Lower lobe of right lung (tissue), 2 donors: ENCODE data around the gene TRIM26. TPM values are rescaled to one million over a fixed set of nuclear protein-coding genes. Genes with fewer than 3 reads are reported as not detected.

Experiments
- ATAC-seq, 2 donors: fragments of 200-7000 bp; cut with Tn5 transposase; one replicate each; pipeline ENCODE4 v1.9.1; 2020 to 2022; ENCODE audit warnings: mild to moderate bottlenecking in 2 of 2, moderate library complexity in 2 of 2
- DNase-seq: peaks from one replicate; pipeline ENCODE4 v3.0.0-alpha.2; 2020
- H3K27ac ChIP-seq: fragments of 200-600 bp; one replicate; pipeline ENCODE4 v1.8.0; 2022
- H3K27me3 ChIP-seq: fragments of 200-600 bp; one replicate; pipeline ENCODE4 v1.8.0; 2022; ENCODE audit warnings: low read depth
- H3K36me3 ChIP-seq: fragments of 200-600 bp; one replicate; pipeline ENCODE4 v1.8.0; 2022; ENCODE audit warnings: mild to moderate bottlenecking
- H3K4me1 ChIP-seq: fragments of 200-600 bp; one replicate; pipeline ENCODE4 v1.8.0; 2022
- H3K4me3 ChIP-seq: fragments of 200-600 bp; one replicate; pipeline ENCODE4 v1.8.0; 2022; ENCODE audit warnings: mild to moderate bottlenecking
- H3K9me3 ChIP-seq: fragments of 200-600 bp; one replicate; pipeline ENCODE4 v1.8.0; 2022
- intact Hi-C: fragments of 100-400 bp; cut with DNase I; formaldehyde crosslinking; loops from one replicate; pipeline ENCODE4 v1.11.0; 2022
- total RNA-seq: library from RNA; stranded (reverse); fragmentation: NEBNext Ultra II Directional; extraction: Animal tissue kit (Norgen Biotek cat#: 25700); gene quantifications from one replicate; pipeline ENCODE4 v1.2.1, GENCODE V29; 2021
- TF ChIP-seq, protein P1 (sequence below): fragments of 200-600 bp; IDR thresholded peaks from one replicate; pipeline ENCODE4 v1.8.0; 2022; ENCODE audit warnings: antibody characterized with exemption, mild to moderate bottlenecking
- donor health status: DM: no; HTN: yes; CAD: no; lungs with severe emphysema.

TRIM26 gene
- total RNA-seq, 1 donor from 2014 or later = 46.0 TPM

DNA sequence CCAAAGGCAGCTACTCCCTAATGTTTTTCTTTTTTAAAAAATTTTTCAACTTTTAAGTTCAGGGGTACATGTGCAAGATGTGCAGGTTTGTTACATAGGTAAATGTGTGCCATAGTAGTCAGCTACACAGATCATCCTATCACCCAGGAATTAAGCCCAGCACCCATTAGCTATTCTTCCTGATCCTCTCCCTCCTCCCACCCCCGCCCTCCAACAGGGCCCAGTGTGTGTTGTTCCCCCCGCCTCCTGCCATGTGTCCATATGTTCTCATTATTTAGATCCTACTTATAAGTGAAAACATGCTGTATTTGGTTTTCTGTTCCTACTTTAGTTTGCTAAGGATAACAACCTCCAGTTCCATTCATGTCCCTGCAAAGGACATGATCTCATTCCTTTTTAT is 37.4 kb downstream of the TRIM26 start:
- intact Hi-C loops = no loop called here
- TF ChIP-seq, protein P1, sequence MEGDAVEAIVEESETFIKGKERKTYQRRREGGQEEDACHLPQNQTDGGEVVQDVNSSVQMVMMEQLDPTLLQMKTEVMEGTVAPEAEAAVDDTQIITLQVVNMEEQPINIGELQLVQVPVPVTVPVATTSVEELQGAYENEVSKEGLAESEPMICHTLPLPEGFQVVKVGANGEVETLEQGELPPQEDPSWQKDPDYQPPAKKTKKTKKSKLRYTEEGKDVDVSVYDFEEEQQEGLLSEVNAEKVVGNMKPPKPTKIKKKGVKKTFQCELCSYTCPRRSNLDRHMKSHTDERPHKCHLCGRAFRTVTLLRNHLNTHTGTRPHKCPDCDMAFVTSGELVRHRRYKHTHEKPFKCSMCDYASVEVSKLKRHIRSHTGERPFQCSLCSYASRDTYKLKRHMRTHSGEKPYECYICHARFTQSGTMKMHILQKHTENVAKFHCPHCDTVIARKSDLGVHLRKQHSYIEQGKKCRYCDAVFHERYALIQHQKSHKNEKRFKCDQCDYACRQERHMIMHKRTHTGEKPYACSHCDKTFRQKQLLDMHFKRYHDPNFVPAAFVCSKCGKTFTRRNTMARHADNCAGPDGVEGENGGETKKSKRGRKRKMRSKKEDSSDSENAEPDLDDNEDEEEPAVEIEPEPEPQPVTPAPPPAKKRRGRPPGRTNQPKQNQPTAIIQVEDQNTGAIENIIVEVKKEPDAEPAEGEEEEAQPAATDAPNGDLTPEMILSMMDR = no peak
- no peak for ATAC-seq

DNA sequence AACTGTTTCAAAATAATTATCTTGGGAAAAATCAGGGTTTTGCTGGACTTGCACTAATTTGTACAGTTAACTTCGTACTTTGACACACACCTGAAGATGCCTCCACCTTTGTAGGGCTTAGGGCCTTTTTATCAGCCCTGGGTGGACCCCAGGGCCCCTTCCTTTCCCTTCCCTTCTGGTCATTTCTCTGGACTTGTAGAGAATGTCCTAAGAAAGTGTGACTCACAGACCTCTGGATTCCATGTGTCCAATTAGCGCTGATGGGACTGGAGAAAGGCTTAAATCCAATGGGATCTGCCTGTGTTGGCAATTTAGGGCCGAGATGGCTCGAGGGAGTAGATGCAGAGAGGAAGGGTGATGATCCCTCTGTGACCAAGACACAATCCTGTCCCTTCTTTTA is 40.5 kb downstream of the TRIM26 start:
- ATAC-seq (no peak), DNase-seq (no peak)
- H3K27me3 ChIP-seq = peaks cover 25% of the 10 kb centered on the region
- no peak overlapping the region for H3K4me3 ChIP-seq
- peaks cover 8% of the 10 kb centered on the region for H3K4me1 ChIP-seq
- intact Hi-C loops = no loop called here
- H3K9me3 ChIP-seq = no peaks in the 10 kb centered on the region
- no peaks in the 10 kb centered on the region for H3K36me3 ChIP-seq
- TF ChIP-seq, protein P1 = no peak
- no peak overlapping the region for H3K27ac ChIP-seq

More for the DNA sequence above, 37.4 kb downstream of the TRIM26 start:
- DNase-seq = no peak
- peaks cover 8% of the 10 kb centered on the region for H3K4me1 ChIP-seq
- H3K4me3 ChIP-seq = no peak overlapping the region
- no peak overlapping the region for H3K27ac ChIP-seq
- peaks cover 18% of the 10 kb centered on the region for H3K27me3 ChIP-seq
- no peaks in the 10 kb centered on the region for H3K36me3 ChIP-seq
- H3K9me3 ChIP-seq = no peaks in the 10 kb centered on the region

DNA sequence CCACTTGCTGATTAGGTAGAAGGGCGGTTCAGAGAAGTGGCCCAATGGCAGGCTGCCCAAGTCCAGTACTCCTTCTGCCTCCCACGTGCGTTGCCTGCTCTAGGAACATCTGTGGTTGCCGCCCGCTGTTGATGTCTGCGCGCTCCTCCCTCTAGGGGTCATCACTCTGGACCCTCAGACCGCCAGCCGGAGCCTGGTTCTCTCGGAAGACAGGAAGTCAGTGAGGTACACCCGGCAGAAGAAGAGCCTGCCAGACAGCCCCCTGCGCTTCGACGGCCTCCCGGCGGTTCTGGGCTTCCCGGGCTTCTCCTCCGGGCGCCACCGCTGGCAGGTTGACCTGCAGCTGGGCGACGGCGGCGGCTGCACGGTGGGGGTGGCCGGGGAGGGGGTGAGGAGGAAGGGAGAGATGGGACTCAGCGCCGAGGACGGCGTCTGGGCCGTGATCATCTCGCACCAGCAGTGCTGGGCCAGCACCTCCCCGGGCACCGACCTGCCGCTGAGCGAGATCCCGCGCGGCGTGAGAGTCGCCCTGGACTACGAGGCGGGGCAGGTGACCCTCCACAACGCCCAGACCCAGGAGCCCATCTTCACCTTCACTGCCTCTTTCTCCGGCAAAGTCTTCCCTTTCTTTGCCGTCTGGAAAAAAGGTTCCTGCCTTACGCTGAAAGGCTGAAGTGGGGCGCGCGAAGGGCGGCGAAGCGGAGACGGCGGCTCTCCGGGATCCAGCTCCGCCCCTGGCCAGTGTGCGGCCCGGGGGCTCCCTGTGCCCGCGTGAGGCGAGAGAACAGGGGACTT is 41.3 kb downstream of the TRIM26 start:
- peak; percentile 58 to 73 for ATAC-seq
- Histone ChIP-seq H3K27me3 (peaks cover 25% of the 10 kb centered on the region), H3K9me3 (no peaks in the 10 kb centered on the region), H3K4me3 (no peak overlapping the region), H3K36me3 (no peaks in the 10 kb centered on the region), H3K27ac (no peak overlapping the region), H3K4me1 (peaks cover 8% of the 10 kb centered on the region)
- peak; percentile 65 for DNase-seq
- intact Hi-C loops = no loop called here
- TF ChIP-seq, protein P1 = no peak

DNA sequence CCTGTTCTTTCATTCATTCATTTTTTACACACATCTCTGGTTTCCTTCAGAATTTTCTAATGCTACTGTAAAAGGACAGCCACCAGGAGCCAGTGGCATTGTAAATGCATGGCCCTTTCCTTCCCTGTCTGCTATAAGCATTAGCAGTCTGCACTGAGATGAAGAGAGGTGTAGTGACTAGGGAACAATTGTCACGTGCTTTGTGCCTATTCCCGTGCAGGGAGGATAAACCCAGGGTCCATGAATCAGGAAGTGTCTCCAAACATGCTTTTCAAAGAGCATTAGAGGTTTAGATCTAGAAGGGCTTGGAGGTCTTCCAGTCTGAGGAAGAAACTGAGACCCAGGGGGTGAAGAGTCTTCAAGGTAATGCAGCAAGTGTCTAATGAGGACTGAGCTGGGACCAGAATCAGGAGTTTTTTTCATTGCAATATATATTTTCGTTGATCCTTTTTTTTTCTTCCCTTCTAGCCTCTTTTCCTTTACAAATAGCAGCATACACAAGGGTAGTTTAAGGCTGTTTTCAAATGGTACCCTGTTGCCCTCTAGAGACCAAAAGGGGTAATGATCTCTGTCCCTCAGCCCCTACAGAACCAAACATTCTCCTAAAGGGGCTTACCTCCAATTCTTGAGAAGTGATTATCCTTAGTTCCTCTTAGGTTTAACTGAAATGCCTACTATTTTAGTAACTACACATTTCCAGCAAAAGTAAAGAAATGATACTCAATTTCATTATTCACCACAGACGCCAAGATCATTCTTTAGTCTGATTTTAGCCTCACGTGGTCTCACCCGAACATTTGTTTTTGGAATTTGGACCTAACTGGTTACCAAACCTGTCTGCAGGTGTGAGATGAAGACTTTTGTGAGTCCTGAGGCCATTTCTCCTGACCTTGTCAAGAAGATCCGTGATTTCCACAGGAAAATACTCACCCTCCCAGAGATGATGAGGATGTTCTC is 43.3 kb downstream of the TRIM26 start:
- H3K36me3 ChIP-seq = no peaks in the 10 kb centered on the region
- H3K9me3 ChIP-seq = no peaks in the 10 kb centered on the region
- no peak overlapping the region for H3K4me3 ChIP-seq
- DNase-seq (no peak), ATAC-seq (peak; percentile 78 to 84)
- intact Hi-C loops = no loop called here
- TF ChIP-seq, protein P1 = peak; percentile 76
- no peak overlapping the region for H3K27ac ChIP-seq
- peaks cover 8% of the 10 kb centered on the region for H3K4me1 ChIP-seq
- H3K27me3 ChIP-seq = peaks cover 25% of the 10 kb centered on the region

DNA sequence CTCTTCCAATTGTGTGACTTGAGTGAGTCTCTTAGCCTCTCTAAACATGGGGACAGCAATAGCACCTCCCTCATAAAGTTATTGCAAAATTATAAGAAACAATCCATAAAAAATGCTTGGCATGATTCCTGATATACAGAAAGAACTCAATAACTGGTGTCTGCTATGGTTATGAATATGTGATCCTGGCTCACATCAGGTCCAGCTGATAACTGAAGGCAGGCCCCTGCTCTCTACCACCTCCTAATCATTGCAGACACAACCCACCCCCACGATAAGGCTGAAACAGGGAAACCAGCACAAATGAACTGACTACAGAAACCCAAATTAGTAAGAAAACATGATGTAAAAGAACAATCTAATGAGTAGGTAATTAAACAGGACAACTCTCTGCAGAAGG is 44.5 kb downstream of the TRIM26 start:
- H3K4me1 ChIP-seq = peaks cover 8% of the 10 kb centered on the region
- TF ChIP-seq, protein P1 = no peak
- H3K27ac ChIP-seq = no peak overlapping the region
- no peak for ATAC-seq
- intact Hi-C loops = no loop called here
- H3K9me3 ChIP-seq = no peaks in the 10 kb centered on the region
- no peaks in the 10 kb centered on the region for H3K36me3 ChIP-seq
- no peak for DNase-seq
- peaks cover 25% of the 10 kb centered on the region for H3K27me3 ChIP-seq
- no peak overlapping the region for H3K4me3 ChIP-seq
